ENCODE data around the gene ERI3.
"Not testable (repeated sequence)": the region's sequence is repeated elsewhere in the genome, so short reads cannot be mapped to it uniquely, and the experiment has no call there.

Gene ERI3

DNA sequence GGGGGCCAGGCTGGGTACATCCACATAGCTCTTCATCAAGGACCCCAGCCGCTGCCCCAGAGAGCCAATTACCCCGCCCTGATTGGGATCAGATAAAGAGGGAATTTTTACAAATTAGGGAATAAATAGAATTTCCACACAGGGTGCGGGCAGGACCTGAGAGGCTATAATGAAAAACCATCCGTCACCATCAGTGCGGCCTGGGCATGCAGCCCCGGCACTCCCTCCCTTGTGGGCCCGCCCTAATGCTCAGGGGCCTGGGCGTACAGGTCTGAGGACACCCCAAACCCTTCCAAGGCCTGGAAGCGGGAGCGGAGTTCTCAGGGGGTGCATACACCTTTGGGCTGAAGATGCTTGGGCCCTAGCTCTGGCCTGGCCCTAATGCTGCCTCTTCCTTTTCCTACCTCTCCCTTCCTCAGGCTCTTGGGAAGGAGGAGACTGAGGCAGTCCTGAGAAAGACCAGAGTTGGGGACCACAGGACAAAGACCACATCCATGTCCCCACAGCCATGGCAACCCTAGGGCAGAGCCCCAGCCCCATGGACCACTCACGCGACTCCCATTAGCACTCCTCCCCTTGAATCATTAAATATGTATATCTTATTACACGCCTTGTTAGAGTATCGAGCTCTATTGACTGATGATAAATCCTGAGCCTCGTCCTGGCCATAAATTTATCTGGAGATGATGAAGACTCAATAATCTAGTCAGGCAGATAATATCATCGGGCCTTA is 125.5 kb downstream of the ERI3 start:
- DNase-seq = no peak

GRCh38 chr1:44228218-44228617 is 126.8 kb downstream of the ERI3 start:
- no peak for DNase-seq

DNA sequence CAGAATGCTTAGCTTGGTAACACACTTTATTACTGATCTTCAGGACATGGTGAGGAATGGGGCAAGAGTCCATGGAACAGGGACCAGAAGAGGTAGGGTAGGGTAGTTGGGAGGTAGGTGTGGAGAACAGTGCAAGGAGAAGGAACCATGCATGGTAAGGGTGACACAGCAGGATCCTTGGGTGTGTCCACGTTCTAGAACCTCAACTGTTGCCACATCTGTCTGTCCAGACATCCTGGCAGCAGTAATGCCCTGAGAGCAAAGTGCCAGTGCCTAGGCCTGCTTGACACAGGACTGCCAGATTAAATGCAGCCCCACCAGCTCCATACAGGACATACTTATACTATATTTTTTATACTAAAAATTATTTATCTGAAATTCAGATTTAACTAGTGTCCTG is 127.8 kb downstream of the ERI3 start:
- no peak for DNase-seq

DNA sequence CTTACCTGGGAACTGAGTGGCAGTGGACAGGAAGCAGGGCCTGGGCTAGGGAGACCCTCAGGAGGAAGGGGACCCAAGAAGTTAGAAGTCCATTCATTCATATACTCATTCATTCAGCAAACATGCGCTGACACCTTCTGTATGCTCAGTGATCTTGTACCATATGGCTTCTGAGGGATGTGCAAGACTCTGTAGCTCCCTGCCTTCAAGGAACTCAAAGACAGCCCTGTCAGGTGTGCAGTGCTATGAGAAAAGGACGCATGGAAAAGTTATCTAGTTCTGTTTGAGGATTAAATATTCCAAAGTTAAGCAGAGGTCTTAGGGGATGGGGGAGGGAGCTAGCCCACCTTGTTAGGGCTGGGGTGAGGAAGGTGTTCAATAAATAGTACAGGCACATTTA is 129.3 kb downstream of the ERI3 start:
- no peak for DNase-seq

GRCh38 chr1:44223187-44223610 is 131.9 kb downstream of the ERI3 start:
- no peak for DNase-seq

- no peak for DNase-seq
These were observed 132.5 kb downstream of the ERI3 start for GRCh38 chr1:44222397-44223186.

- no peak for DNase-seq
These were observed 133.3 kb downstream of the ERI3 start for GRCh38 chr1:44221769-44222168.

GRCh38 chr1:44220755-44221154 is 134.3 kb downstream of the ERI3 start:
- no peak for DNase-seq

GRCh38 chr1:44220001-44220751 is 134.9 kb downstream of the ERI3 start:
- no peak for DNase-seq

DNA sequence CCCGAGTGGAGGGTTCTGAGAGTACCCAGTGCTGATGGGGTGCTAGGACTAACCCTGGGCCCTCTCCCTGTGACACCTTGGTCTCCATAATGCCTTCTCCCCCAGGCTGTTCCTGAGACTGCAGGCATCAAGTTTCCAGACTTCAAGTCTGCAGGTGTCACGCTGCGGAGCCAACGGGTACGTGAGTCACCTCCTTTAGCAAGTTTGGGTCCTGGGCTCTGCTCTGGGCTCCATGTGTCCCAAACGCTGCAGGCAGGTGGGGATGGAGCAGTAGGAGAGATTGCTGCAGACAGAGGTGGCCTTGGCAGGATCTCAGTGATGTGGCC is 135.8 kb downstream of the ERI3 start:
- DNase-seq = no peak

- DNase-seq = no peak
These were observed 136.4 kb downstream of the ERI3 start for GRCh38 chr1:44218503-44219300.

DNA sequence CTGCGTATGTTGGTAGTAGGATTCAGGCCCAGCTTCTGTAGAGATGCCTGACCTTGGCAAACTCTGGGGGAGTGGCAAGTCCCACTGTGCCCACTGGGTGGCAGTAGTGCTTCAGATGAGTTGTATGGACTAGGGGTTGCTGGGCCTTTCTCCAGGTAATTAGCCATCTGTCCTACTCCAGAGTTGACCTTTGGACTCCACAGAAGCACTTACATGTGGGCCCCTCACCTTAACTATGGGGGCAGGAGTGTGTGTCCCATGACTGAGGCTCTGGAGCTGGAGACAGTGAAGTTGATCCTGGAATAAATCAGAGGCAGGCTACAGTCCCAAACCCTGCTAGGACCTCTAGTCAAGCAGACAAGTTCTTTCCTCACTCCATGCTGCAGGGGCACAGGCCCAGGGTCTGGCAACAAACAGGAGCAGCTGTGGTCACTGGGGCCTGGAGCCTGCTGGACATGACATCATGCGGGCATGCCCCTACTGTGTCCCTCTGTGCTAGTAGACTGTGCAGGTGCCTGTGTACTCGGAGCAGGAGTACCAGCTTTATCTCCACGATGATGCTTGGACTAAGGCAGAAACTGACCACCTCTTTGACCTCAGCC is 137.1 kb downstream of the ERI3 start:
- peak; percentile 82 for DNase-seq

DNA sequence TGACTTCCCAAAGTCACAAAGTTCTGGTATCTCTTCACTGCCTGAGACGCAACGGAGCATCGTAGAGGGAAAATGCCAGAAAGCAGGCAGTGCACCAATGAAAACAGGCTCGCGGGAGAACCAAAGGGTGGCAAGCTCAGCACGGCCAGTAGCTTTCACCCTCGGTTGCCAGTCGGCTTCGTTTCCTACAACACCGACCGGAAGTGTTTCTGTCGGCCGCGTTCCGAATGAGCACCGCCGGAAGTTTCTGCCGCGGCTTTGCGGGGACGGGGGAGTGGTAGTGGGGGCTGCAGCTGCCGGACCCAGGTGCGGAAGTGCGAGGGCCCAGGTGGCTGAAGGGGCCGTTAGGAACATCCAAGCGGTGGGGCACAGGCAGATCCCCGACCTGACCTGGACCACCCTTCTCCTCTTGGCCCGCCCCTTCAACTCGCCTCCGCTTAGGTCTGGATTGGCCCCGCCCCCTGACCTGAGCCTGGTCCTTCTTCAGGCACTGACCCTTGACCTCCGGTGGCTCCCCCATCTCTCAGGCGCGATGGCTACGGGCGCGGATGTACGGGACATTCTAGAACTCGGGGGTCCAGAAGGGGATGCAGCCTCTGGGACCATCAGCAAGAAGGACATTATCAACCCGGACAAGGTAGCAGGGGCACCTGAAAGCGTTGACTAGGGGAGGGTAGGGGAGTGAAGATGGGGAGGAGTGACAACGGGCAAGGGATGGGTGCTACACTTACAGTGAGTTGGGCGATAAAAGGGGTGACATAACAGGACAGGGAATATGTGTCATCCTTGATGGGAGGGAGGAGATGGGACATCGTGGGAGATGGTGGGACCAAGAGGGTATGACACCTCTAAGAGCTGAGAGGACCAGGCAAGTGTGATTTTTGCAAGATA is 141.6 kb downstream of the ERI3 start, which contains the start of gene DMAP1:
DMAP1 (plus strand) TSS at position 250 of the 891 bp plus-strand sequence; CDS start at position 533, 283 bp downstream.
- DNase-seq = peak; percentile 87

GRCh38 chr1:44212355-44213221 is 142.5 kb downstream of the ERI3 start:
- DNase-seq = peak; percentile 39

DNA sequence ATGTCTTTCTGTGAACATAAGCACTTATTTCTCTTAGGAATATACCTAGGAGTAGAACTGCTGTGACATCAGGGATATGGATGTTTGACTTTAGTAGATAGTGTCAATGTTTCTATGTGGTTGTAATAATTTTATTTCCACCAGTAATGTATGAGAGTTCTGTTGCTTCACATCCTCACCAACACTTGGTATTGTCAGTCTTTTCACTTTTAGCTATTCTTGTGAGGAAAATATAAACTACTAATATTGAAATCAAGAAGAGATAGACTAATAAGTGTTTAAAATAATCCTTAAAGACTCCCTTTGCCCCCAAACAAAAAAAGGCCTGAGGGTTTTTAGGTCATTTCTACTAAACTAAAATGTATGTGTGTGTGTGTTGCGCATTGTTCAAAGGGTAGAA is 144.5 kb downstream of the ERI3 start:
- DNase-seq = no peak

GRCh38 chr1:44208226-44208625 is 146.8 kb downstream of the ERI3 start:
- DNase-seq = no peak

- DNase-seq = not testable (repeated sequence)
These were observed 148.5 kb downstream of the ERI3 start for GRCh38 chr1:44206545-44206944.

- DNase-seq = no peak
These were observed 154.7 kb downstream of the ERI3 start for GRCh38 chr1:44200336-44200735.

DNA sequence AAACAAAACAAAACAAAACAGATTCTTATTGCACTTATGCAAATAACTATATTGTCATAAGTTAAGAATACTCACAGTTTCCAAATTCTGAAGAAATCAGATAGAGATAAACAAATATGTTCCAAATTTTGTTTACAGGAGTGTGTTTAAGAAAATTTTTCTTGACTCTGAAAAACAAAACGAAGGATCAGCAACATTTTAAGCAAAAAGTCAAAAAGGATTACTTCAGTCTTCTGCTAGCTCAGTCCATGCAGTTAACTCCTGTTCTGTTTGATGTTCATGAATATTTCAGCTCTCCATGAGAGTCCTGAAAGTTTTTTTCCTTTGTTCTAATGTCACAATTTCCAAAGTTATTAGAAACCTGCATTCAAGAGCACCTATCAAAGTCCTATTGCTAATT is 180.4 kb downstream of the ERI3 start:
- no peak for DNase-seq
